Retinal pigment epithelial cell (primary cell): ENCODE measurements around the gene MRTFB.

Experiments
- DNase-seq: peaks from one replicate; pipeline ENCODE4 v3.0.0-alpha.2; 2010; ENCODE audit warnings: low read depth
- H3K4me3 ChIP-seq: 2 replicates; pipeline ENCODE4 v1.5.1; 2011; ENCODE audit warnings: mild to moderate bottlenecking, low read length, control low read depth, moderate library complexity
- CTCF ChIP-seq: conservative IDR thresholded peaks from 2 replicates; pipeline ENCODE4 v1.5.1; 2011; ENCODE audit warnings: low read depth, low read length, control low read depth, inconsistent platforms

MRTFB gene

GRCh38 chr16:14086477-14086876, 15.4 kb downstream of the MRTFB start:
- no peak for DNase-seq
- H3K4me3 ChIP-seq: no peak overlapping the region
- no peak for TF ChIP-seq CTCF

GRCh38 chr16:14087181-14087580, 16.1 kb downstream of the MRTFB start:
- H3K4me3 ChIP-seq: no peak overlapping the region
- TF ChIP-seq CTCF: no peak
- no peak for DNase-seq

- TF ChIP-seq CTCF: no peak
- DNase-seq: no peak
These were observed 16.6 kb downstream of the MRTFB start for GRCh38 chr16:14087590-14088154.

GRCh38 chr16:14088155-14088753, 17.1 kb downstream of the MRTFB start:
- no peak for TF ChIP-seq CTCF

More at GRCh38 chr16:14087590-14088154, 16.6 kb downstream of the MRTFB start:
- no peak overlapping the region for H3K4me3 ChIP-seq

GRCh38 chr16:14089283-14089823, 18.2 kb downstream of the MRTFB start:
- H3K4me3 ChIP-seq: no peak overlapping the region
- no peak for DNase-seq
- TF ChIP-seq CTCF: no peak

More at GRCh38 chr16:14088155-14088753, 17.1 kb downstream of the MRTFB start:
- no peak for DNase-seq
- no peak overlapping the region for H3K4me3 ChIP-seq

- DNase-seq: no peak
- H3K4me3 ChIP-seq: no peak overlapping the region
- TF ChIP-seq CTCF: no peak
These were observed 21.4 kb downstream of the MRTFB start for GRCh38 chr16:14092561-14092960.
